HG03460 (cell line): ENCODE measurements around the gene AGT.
"Not testable (repeated sequence)": the region's sequence is repeated elsewhere in the genome, so short reads cannot be mapped to it uniquely, and the experiment has no call there.

Source experiments
- ATAC-seq: cut with Tn5 transposase; IDR thresholded peaks from one replicate; pipeline ENCODE4 v1.9.1; 2021; ENCODE audit not compliant: unreplicated experiment

The AGT gene

DNA sequence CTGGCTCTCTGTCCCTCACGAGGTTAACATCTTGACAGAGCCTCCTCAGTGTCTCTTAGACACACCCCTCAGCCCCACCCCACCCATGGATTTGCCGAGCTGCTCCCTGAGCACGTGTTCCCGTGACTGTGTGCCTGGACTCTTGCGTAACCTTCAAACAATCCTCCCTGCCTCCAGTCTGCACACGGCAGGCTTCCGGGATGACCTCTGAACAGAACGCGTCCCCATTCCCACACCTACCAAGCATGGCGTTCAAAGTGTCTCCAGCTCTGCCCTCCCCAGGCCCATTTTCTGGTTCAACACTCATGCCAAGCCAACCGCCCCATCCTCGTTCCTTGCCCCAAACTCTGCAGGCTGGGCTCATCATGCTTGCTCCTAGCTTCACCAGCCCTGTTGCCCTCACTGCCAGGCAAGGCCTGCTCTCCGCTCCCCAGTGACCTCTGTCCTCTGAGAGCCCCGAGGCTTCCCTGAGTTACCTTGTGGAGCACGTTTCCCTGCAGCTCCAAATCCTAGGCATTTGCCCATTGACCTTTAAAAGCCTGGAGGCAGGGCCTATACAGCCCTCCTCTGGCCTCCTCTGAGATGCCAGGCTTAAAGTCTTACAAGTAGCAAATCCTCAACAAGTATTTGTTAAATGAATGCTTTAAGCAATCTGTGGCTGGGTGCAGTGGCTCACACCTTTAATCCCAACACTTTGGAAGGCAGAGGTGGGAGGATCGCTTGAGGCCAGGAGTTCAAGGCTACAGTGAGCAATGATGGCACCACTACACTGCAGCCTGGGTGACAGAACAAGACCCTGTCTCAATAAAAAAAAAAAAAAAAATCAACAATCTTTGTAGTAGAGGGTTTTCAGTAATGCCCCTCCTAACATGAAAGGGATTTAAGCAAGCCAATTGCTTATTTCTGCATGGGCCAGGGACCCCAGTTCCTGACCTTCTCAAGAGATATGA lies 5.0 kb downstream of the AGT start:
- no peak for ATAC-seq

DNA sequence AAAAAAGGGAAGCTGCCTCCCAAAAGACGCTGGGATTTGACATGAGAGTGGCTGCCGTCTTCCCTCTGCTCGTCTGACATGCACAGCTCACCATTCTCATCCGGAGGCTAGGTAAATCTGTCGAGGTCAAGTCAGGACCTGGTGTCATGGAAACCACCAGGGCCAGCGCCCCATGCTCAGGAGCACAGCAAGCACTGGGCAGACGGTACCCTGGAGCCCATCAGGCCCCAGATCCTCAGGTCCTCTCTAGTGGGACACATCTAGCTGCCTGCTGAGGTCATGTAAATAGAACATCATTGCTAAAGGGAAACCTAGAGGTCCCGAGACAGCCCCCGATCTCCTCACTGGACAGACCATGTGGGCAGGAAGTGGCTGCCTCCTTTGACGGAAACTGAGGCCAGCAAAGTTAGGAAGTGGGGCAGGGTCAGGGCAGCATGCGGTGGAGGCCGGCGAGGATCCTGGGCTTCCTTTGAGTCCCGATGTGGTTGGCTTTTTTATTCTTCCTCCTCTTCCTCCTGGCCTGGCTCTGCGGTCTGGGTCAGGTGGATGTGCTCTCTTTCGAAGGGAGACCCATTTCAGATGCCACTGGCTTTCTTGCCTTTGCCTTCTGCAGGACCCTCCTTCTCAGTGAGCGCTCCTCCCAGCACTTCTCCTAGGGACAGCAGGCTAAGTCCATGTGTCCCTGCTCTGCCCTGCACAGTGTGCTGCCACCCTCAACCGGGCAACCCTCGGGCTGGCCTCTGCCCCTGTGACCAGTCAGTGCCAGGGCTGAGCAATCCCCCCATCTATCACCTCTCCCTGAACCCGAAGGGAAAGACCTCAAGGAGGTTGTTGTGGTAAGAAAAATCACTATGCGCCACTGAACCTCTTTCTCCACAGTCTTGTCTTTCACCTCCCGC lies 5.9 kb downstream of the AGT start:
- no peak for ATAC-seq

DNA sequence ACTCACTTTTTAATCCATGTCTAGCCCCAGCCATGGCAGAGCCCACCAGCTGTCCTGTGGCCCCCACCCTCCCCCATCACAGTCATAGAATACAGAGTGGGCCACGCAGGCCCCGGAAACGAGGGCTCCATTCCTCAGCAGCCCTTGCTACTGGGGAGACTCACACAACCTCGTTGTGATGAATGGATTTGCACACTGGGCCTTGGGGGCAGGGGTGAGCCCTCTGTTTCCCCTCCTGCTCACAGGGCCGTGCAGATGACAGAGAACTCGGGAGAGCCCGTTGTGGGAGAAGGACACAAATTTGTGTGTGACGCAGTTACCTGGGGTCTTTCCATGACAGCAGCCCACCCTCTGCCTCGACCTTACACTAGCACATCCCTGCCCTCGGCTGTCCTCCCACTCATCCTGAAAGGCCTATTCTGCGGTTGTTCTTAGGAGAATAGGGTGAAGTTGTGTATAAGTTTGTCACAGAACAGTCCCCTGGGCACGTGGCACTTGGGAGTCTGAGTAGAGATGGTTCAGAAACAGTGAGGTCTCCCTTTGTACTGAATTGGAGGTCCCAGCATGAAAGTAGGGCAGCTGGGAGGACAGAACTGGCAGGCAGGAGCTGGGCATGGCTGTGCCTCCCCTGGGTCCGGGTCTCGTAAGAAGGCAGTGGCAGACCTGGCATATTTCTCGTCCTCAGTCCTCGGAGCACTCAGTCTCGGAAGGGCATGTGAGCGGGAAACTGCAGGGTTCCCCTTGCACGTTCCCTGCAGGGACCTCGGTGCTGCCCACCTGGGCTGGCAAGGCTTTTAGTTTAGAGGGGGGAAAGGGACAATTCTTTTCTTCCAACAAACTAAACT lies 6.8 kb downstream of the AGT start:
- no peak for ATAC-seq

DNA sequence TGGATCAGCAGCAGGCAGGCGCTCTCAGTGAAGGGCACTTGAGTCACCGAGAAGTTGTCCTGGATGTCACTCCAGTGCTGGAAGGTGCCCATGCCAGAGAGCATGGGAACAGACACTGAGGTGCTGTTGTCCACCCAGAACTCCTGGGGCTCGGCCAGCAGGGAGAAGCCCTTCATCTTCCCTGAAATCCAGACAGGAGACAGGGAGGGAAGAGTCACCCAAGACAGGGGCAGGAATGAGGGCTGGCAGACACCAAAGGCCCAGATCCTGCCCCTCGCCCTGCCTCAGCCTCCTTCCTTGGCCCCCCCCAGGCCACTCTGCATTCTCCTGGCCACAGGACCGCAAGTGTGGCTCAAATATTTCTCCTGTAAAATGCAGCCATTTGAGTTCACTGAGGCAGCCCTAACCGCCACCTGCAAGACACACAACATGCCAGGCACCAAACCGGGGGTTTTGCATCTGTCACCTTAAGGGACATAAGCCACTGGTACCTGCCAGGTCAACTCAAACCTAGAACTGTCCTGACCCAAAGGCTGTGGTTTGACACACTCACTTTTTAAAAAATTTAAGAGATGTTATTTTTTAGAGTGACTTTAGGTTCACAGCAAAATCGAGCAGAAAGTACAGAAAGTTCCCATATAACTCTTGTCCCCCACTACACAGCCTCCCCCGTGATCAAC lies 7.8 kb downstream of the AGT start:
- ATAC-seq, result no peak

DNA sequence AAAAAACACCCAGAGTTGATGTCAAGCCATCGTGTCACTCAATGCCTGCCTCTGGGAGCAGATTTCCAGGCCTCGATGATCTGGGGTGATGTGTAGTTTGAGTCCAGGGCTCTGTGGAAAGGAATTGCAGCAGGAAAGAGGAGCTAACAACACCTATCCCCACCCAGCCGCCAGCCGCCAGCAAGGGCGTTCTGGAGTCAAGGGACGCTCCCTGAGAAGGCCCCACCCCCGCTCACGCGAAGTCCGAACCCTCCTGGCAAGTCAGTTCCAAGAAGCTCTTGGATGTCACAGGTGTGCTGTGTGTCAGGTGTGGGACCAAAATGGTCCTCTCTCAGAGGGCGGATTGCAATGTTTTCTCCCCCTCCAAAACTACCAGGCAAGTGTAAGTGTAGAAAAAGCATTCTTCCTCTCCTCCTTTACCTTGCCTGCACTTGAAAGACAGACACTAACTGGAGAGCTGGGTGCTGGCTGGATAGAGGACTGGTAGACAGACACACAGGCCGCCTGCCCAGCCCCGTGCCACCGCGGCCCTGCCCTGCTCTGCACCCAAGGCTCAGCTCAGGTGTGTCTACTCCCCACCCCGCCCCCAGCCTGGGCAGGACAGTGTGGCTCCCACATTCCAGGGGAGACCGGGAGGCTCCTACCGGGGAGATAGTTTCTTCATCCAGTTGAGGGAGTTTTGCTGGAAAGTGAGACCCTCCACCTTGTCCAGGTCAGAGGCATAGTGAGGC lies 8.5 kb downstream of the AGT start:
- no peak for ATAC-seq

DNA sequence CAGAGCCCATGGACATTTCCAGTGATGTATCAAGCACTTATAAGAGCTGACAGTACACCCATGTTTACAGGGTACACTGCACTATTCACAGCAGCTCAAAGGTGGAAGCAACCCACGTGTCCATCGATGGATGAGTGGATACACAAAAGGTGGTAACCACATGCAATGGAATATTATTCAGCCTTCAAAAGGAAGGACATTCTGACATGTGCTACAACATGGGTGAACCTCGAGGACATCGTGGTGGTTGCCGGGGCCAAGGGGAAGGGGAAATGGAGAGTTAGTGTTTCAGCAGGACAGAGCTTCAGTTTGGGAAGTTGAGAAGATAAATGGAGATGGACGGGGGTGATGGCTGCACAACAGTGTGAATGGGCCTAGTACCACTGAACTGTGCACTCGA lies 9.1 kb downstream of the AGT start:
- no peak for ATAC-seq

DNA sequence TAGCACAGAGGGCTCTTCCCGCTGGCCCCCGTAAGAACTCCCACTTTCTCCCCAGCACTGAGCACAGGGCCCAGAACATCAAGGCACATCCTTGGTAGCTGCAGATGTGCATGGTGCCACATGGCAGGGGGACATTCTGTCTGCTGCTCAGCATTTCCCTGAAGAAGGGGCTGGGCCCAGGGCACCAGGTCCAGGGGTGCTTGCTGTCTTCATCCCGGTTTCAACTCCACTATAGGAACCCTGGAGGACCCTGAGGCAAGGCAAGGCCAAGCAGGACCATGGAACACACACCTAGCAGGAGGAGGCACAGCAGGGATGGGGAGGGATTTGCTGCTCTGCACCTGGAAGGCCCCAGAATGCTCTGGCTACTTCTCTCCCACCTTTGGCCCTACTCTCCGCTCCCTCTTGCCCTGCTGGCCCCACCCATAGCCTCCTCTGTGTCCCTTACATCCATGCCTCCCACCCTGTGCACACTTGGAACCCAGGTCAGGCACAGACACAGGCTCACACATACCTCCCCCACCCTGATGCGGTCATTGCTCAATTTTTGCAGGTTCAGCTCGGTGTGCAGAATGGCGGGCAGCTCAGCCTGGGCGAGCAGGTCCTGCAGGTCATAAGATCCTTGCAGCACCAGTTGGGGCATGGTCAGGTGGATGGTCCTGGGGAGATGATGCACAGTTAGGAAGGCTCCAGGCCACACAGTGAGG lies 10.1 kb downstream of the AGT start:
- no peak for ATAC-seq

DNA sequence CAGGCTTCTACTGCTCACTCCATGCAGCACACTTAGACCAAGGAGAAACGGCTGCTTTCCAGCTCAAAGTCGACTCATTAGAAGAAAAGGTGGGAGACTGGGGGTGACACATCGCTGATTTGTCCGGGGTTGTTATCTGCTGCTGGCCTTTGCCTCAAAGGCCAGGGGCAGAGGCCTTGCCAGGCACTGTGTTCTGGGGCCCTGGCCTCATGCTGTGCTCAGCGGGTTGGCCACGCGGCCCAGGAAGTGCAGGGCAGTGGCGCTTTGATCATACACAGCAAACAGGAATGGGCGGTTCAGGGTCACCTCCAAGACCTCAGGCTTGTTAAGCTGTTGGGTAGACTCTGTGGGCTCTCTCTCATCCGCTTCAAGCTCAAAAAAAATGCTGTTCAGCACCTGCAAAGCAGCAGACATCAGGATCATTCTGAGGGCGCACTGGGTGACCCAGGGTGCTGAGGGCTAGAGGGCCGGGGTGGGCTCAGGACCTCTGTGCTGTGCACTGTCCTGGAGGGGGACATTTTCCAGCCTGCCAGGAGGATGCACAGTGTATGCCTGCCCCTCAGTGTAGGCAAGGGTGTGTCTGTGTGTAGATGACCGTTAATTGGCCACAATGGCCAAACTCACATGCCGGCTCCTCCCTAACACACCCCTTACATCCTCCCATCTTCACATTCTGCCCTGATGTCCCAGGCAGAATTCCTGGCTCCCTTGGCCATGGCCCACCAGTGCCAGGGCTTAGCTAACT lies 10.8 kb downstream of the AGT start:
- no peak for ATAC-seq

DNA sequence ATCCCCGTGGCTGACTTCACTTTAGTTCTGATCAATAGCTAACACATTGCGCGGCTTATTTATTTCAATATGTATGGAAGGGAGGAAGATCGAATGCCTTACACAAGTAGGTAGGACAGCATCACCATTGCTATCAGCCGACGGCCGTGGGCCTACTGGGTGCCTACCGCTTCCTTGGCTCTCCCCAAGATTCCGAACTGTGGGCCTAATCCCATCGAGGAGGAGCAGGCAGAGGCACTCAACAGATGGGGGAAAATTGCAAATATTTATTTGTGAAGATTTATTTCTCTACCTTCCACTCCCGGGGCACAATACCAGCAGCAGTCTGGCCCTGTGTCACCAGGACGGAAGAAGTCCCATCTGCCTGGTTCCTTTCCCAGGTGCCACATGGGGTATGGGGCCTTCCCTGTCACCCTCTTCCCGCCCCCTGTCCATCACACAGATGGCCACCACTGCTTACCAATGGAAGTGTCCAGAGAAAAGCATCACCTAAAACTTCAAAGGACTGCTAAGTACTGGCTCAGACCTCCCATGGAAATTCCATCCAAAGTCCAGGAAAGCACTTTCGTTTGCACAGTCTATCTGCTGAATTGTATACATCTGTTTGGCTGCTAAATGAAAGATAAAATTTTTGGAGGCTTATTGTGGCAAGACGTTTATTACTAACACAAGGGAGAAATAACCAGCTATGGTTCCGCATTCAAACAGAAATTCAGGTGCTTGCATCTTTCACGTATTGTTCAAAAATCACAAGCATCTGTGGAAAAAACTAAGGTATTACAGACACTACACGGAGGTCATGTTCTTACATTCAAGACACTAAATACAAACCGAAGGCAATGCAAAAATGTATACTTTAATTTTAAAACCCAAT lies 11.8 kb downstream of the AGT start:
- ATAC-seq, result no peak

DNA sequence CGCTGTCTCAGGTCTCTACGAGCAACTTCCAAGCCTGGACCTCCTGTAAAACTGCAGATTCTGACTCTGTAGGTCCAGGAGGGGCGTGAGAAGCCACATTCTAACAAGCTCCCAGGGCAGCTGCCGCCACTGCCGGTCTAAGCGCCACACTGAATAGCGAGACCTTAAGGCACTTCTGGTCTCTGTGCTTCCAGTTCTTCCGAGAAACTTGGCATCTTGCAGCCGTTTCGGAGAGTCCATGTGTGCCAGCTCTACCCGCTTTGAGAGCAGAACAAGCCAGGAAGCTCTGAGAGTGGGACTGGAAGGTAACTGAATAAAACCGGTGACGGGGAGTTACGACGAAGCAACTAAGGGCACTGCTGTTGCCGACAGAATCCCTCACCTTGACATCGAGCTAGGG lies 12.5 kb downstream of the AGT start:
- no peak for ATAC-seq

DNA sequence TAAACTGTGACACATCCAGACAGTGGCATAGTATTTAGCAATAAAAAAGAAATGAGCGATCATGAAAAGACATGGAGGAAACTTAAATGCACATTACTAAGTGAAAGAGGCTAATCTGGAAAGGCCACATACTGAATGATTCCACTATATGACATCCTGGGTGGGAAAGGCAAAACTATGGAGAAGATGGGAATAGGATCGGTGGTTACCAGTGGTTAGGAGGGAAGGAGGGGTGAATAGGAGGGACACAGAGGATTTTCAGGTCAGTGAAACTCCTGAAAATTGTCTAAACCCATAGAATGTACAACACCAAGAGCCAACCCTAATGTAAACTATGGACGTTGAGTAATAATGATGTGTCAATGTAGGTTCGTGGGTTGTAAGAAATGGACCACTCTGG lies 13.8 kb downstream of the AGT start:
- ATAC-seq, result no peak

DNA sequence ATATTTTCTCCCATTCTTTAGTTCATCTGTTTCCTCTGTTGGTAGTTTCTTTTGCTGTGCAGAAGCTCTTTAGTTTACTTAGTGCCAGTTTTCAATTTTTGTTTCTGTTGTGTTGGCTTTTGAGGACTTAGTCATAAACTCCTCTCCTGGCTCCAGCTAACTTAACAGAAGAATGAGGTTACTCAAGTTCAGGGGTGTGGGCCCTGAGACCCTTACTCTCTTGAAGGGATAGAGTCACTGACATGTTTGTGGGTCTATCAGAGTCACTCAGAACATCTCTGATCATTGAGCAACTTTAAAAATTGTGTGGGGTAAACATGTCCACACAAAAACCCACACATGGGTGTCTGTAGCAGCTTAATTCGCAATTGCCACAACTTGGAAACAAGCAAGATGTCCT lies 14.2 kb downstream of the AGT start:
- no peak for ATAC-seq

DNA sequence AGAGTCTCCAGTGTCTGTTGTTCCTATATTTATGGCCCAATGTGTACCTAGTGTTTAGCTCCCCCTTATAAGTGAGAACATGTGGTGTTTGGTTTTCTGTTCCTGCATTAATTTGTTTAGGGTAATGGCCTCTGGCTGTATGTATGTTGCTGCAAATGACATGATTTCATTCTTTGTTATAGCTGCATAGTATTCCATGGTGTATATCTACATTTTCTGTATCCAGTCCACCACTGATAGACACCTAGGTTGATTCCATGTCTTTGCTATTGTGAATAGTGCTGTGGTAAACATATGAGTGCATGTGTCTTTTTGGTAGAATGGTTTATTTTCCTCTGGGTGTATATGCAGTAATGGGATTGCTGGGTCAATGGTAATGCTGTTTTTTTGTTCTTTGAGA lies 15.0 kb downstream of the AGT start:
- not testable (repeated sequence) for ATAC-seq

DNA sequence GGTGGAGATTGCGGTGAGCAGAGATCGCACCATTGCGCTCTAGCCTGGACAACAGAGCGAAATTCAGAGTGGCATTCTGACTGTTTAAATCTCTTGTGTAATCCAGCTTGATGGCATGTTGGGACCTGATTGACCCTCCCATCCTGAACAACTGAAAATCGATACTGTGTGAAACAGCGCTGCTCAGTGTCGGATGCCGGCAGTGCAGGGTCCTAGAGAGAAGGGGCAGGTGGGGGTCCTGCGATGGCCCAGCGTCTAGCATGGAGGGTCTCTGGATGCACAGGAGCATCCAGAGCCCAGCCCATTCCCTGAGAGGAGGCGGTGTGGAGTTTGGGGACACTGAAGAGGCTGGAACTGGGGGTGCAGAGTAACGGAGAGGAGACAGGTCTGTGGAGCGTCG lies 15.8 kb downstream of the AGT start:
- no peak for ATAC-seq

DNA sequence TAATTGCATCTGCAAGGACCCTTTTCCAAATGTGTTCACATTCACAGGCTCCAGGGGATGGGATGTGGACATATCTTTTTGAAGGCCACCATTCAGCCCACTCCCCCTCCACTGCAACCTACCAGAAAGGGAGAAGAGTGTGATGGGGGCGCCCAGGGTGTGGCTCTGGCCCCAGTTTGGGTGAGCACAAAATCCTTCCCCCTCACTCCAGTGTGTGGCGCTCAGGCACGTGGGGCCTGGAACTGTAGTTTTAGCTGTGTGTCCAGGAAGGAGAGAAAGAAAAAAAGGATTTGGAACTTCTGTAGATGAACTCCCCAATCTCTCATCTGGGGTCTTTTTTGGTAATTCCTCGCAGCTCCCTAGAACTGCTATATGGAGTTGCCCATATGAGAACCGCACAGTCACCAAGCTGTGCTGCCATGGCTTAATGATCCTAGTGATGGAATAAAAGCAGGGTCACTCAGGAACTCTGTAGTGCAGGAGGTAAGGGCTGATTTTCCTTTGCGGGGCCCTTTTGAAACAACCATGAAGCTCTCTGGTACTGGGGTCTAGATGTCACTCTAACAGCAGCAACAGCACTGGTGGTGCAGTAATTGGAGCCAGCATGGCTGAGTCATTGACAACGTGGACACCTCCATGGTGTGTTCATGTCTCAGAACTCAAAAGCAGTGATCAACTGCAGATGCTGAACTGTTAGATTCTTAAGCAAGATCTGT lies 17.0 kb downstream of the AGT start:
- ATAC-seq, result no peak

DNA sequence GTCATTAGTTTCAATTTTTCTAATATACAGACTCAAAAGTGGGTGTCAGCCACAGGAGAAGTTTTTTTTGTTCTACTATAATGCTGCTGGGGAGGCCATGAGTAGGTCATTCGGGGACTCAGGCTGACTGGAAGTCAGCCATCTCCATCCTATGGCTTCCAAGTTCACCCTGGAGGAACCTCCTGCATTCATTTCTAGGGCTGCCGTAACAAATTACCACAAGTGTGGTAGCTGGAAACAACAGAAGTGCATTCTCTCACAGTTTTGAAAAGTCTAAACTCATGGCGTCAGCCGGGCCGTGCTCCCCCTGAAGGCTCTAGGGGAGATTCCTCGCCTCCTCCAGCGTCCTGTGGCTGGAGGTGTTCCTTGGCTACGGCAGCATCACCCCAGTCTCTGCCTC lies 17.7 kb downstream of the AGT start:
- no peak for ATAC-seq

DNA sequence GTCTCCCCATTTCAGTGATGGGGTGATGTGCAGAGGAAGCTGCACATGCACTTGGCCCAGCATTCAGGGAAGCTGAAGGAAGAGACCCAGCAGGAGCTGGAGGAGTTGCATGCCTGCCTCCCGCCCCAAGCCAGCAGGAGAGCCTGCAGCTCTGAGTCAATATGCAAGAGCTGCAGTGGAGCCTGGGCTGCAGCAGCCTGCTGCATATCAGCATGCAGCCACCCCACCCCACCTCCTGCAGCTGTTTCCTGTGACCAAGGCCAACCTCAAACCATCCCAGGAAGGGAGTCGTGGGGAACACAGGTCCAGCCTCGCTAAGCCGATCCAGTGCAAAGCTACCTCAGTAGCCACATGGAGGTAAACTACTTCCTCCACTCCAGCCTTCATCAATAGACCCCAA lies 18.9 kb downstream of the AGT start:
- ATAC-seq, result no peak
